ENCODE data around the gene KHK.

Gene KHK

GRCh38 chr2:27149570-27150405 lies 63.2 kb downstream of the KHK start:
- TF ChIP-seq, protein P1, sequence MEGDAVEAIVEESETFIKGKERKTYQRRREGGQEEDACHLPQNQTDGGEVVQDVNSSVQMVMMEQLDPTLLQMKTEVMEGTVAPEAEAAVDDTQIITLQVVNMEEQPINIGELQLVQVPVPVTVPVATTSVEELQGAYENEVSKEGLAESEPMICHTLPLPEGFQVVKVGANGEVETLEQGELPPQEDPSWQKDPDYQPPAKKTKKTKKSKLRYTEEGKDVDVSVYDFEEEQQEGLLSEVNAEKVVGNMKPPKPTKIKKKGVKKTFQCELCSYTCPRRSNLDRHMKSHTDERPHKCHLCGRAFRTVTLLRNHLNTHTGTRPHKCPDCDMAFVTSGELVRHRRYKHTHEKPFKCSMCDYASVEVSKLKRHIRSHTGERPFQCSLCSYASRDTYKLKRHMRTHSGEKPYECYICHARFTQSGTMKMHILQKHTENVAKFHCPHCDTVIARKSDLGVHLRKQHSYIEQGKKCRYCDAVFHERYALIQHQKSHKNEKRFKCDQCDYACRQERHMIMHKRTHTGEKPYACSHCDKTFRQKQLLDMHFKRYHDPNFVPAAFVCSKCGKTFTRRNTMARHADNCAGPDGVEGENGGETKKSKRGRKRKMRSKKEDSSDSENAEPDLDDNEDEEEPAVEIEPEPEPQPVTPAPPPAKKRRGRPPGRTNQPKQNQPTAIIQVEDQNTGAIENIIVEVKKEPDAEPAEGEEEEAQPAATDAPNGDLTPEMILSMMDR (IDR thresholded peaks at IDR 0.05; ENCODE audit: low read depth, low read length, missing control alignments): no peak
- H3K4me3 ChIP-seq (replicated peaks; ENCODE audit: low read depth, low read length): no peak overlapping the region
- no peak for DNase-seq (ENCODE audit: extremely low read depth, low read depth)
